Activated naive CD8-positive, alpha-beta T cell (primary cell): ENCODE measurements around the gene NCOA5.

Source experiments
- H3K27ac Mint-ChIP-seq: one replicate; pipeline ENCODE4 v1.8.0; 2021; ENCODE audit warnings: mixed read lengths
- H3K27me3 Mint-ChIP-seq: one replicate; pipeline ENCODE4 v1.8.0; 2021; ENCODE audit warnings: mixed read lengths
- H3K36me3 Mint-ChIP-seq: one replicate; pipeline ENCODE4 v1.8.0; 2021; ENCODE audit warnings: mixed read lengths
- H3K4me1 Mint-ChIP-seq: one replicate; pipeline ENCODE4 v1.8.0; 2021; ENCODE audit warnings: low read depth, mixed read lengths
- H3K4me3 Mint-ChIP-seq: one replicate; pipeline ENCODE4 v1.8.0; 2021; ENCODE audit warnings: mild to moderate bottlenecking, mixed read lengths
- H3K9me3 Mint-ChIP-seq: one replicate; pipeline ENCODE4 v1.8.0; 2021; ENCODE audit warnings: low read depth, mixed read lengths

Gene NCOA5

DNA sequence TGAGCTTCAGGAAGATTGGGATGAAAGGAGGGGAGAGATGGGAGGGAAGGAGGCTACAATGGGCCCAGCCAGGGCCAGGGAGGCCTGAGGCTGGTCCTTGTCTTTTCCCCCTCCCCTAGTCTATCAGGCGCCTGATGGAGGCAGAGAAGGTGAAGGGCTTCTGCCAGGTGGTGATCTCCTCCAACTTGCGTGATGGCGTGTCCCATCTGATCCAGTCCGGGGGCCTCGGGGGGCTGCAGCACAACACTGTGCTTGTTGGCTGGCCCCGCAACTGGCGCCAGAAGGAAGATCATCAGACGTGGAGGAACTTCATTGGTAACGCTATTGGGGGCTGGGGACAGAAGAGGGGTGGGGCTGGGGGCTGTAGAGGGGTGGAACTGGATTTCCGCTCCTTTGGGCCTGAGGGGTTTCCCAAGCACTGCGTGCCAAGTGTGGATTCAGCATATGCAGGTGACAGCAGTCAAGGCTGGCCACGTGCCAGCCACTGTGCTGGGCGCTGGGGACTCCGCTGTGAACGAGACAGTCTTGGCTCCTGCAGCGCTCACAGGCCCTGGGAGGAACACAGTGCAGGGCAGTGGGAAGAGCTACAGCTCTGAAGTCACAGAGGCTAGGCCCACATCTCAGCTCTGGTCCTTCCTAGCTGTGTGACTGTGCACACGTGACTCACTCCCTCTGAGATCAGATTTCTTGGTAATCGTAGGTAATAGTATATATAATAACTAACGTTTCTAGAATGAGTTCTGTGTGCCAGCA, 38.0 kb downstream of the NCOA5 start:
- H3K9me3 Mint-ChIP-seq, result no peaks in the 10 kb centered on the region
- H3K4me1 Mint-ChIP-seq, result peaks cover 4% of the 10 kb centered on the region
- H3K4me3 Mint-ChIP-seq, result no peak overlapping the region
- H3K36me3 Mint-ChIP-seq, result peaks cover 2% of the 10 kb centered on the region
- H3K27ac Mint-ChIP-seq, result no peak overlapping the region
- peaks cover 12% of the 10 kb centered on the region for H3K27me3 Mint-ChIP-seq

GRCh38 chr20:46050885-46051284, 38.9 kb downstream of the NCOA5 start:
- Mint-ChIP-seq H3K4me1 (peaks cover 4% of the 10 kb centered on the region), H3K27me3 (peaks cover 19% of the 10 kb centered on the region), H3K27ac (no peak overlapping the region), H3K4me3 (no peak overlapping the region), H3K9me3 (no peaks in the 10 kb centered on the region), H3K36me3 (no peaks in the 10 kb centered on the region)

- Mint-ChIP-seq H3K36me3 (no peaks in the 10 kb centered on the region), H3K9me3 (no peaks in the 10 kb centered on the region), H3K4me3 (no peak overlapping the region), H3K4me1 (peaks cover 3% of the 10 kb centered on the region), H3K27me3 (peaks cover 18% of the 10 kb centered on the region), H3K27ac (no peak overlapping the region)
Measured at GRCh38 chr20:46050444-46050843, 39.3 kb downstream of the NCOA5 start.

GRCh38 chr20:46049815-46050214, 39.9 kb downstream of the NCOA5 start:
- Mint-ChIP-seq H3K4me1 (no peaks in the 10 kb centered on the region), H3K36me3 (no peaks in the 10 kb centered on the region), H3K27me3 (peaks cover 18% of the 10 kb centered on the region), H3K27ac (no peak overlapping the region), H3K9me3 (no peaks in the 10 kb centered on the region), H3K4me3 (no peak overlapping the region)

- no peaks in the 10 kb centered on the region for H3K36me3 Mint-ChIP-seq
Measured at GRCh38 chr20:46049190-46049589, 40.6 kb downstream of the NCOA5 start.

GRCh38 chr20:46047821-46048220, 41.9 kb downstream of the NCOA5 start:
- H3K36me3 Mint-ChIP-seq, result no peaks in the 10 kb centered on the region
- no peak overlapping the region for H3K27ac Mint-ChIP-seq
- no peak overlapping the region for H3K4me3 Mint-ChIP-seq
- no peaks in the 10 kb centered on the region for H3K9me3 Mint-ChIP-seq
- no peaks in the 10 kb centered on the region for H3K4me1 Mint-ChIP-seq
- H3K27me3 Mint-ChIP-seq, result peaks cover 20% of the 10 kb centered on the region

More at GRCh38 chr20:46049190-46049589, 40.6 kb downstream of the NCOA5 start:
- Mint-ChIP-seq H3K27ac (no peak overlapping the region), H3K27me3 (peaks cover 17% of the 10 kb centered on the region), H3K9me3 (no peaks in the 10 kb centered on the region), H3K4me3 (no peak overlapping the region), H3K4me1 (no peaks in the 10 kb centered on the region)

- no peaks in the 10 kb centered on the region for H3K9me3 Mint-ChIP-seq
- H3K27me3 Mint-ChIP-seq, result peaks cover 25% of the 10 kb centered on the region
- no peaks in the 10 kb centered on the region for H3K36me3 Mint-ChIP-seq
- H3K27ac Mint-ChIP-seq, result no peak overlapping the region
- no peak overlapping the region for H3K4me3 Mint-ChIP-seq
- no peaks in the 10 kb centered on the region for H3K4me1 Mint-ChIP-seq
Measured at GRCh38 chr20:46046588-46047310, 43.0 kb downstream of the NCOA5 start.

DNA sequence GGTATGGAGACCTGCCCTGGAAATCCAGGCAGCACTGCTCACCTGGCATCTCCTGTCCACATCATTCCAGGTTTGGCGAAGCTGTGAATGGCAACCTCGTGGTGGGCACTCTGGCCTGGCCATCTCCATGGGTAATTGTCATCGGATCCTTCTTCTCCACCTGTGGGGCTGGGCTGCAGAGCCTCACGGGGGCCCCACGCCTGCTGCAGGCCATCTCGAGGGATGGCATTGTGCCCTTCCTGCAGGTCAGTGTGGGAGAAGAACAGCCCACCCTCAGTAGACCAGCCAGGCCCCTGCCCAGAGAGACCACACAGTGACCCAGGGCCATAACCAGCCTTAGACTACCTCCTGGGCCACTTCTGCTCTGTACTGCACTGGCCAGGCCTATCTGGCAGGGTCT, 44.9 kb downstream of the NCOA5 start:
- no peaks in the 10 kb centered on the region for H3K9me3 Mint-ChIP-seq
- H3K36me3 Mint-ChIP-seq, result no peaks in the 10 kb centered on the region
- H3K27me3 Mint-ChIP-seq, result peaks cover 27% of the 10 kb centered on the region
- H3K4me1 Mint-ChIP-seq, result no peaks in the 10 kb centered on the region
- no peak overlapping the region for H3K4me3 Mint-ChIP-seq
- H3K27ac Mint-ChIP-seq, result no peak overlapping the region

DNA sequence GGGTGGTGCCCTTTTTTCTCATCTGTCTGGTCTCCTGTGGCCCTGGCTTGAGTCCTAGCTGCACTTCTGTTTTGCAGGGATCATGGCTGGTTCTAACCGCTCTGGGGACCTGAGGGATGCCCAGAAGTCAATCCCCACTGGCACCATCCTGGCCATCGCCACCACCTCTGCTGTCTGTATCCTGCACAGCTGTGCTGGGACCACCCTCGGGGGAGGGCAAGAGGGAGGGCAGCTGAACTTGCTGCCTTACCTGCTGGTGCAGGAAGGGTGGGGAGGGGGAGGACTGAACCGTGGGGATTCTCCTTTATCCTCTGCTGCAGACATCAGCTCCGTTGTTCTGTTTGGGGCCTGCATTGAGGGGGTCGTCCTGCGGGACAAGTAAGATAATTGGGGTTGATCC, 46.2 kb downstream of the NCOA5 start:
- peaks cover 27% of the 10 kb centered on the region for H3K27me3 Mint-ChIP-seq
- no peaks in the 10 kb centered on the region for H3K36me3 Mint-ChIP-seq

GRCh38 chr20:46040902-46041535, 48.7 kb downstream of the NCOA5 start:
- Mint-ChIP-seq H3K36me3 (no peaks in the 10 kb centered on the region), H3K27me3 (peaks cover 24% of the 10 kb centered on the region), H3K27ac (no peak overlapping the region)

More for the DNA sequence above, 46.2 kb downstream of the NCOA5 start:
- no peaks in the 10 kb centered on the region for H3K4me1 Mint-ChIP-seq
- no peaks in the 10 kb centered on the region for H3K9me3 Mint-ChIP-seq
- no peak overlapping the region for H3K4me3 Mint-ChIP-seq
- no peak overlapping the region for H3K27ac Mint-ChIP-seq

DNA sequence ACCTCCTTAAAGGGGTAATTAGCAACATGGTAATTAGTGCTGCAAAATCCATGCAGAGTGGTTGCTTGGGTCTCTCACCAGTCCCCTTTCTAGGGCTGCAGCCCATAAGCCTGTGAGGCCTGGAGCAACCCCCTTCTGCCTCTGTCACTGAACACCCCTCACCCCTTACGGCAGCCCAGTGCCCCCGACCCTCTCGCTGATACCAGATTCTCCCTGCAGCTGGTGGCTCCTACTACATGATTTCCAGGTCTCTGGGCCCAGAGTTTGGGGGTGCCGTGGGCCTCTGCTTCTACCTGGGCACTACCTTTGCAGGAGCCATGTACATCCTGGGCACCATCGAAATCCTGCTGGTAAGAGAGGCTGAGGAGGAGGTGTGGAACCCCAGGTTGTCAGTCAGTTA, 52.7 kb downstream of the NCOA5 start:
- Mint-ChIP-seq H3K36me3 (no peaks in the 10 kb centered on the region), H3K27ac (no peak overlapping the region), H3K27me3 (peaks cover 35% of the 10 kb centered on the region), H3K4me1 (no peaks in the 10 kb centered on the region), H3K4me3 (no peak overlapping the region), H3K9me3 (no peaks in the 10 kb centered on the region)

More at GRCh38 chr20:46040902-46041535, 48.7 kb downstream of the NCOA5 start:
- no peak overlapping the region for H3K4me3 Mint-ChIP-seq
- H3K4me1 Mint-ChIP-seq, result no peaks in the 10 kb centered on the region
- no peaks in the 10 kb centered on the region for H3K9me3 Mint-ChIP-seq

- Mint-ChIP-seq H3K27me3 (peaks cover 30% of the 10 kb centered on the region), H3K4me1 (no peaks in the 10 kb centered on the region), H3K36me3 (no peaks in the 10 kb centered on the region), H3K4me3 (no peak overlapping the region), H3K9me3 (no peaks in the 10 kb centered on the region), H3K27ac (no peak overlapping the region)
Measured at GRCh38 chr20:46036370-46036769, 53.4 kb downstream of the NCOA5 start.

DNA sequence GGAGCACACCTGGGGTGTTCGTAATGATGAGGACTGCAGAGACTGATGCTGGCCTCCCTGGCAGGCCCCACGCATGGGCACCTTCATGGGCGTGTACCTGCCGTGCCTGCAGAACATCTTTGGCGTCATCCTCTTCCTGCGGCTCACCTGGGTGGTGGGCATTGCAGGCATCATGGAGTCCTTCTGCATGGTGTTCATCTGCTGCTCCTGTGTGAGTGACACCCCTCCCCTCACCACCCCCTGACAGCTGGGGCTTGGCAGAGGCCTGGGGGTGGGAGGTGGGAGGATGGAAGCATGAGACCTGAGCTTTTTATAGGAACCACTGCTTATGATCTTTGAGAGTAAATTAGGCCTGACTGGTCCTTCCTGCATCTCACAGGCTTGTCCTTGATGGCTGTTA, 54.0 kb downstream of the NCOA5 start:
- Mint-ChIP-seq H3K4me3 (no peak overlapping the region), H3K27me3 (peaks cover 30% of the 10 kb centered on the region), H3K9me3 (no peaks in the 10 kb centered on the region), H3K4me1 (no peaks in the 10 kb centered on the region), H3K27ac (no peak overlapping the region), H3K36me3 (no peaks in the 10 kb centered on the region)

DNA sequence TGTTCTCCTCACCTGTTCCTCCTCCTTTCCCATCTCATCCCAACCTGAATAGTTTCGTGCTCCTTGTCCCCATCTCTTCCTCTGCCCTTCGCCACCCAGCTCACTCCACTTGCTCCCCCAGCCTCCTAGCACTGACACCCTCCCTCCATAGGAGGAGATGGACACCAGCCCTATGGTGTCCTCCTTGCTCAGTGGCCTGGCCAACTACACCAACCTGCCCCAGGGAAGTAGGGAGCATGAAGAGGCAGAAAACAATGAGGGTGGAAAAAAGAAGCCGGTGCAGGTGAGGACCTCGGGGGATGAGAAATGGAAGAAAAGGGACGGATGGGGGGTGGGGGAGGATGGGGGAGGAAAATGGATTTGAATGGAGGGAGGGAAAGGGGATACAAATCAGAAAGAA, 54.5 kb downstream of the NCOA5 start:
- Mint-ChIP-seq H3K27ac (no peak overlapping the region), H3K4me1 (no peaks in the 10 kb centered on the region), H3K27me3 (peaks cover 30% of the 10 kb centered on the region), H3K9me3 (no peaks in the 10 kb centered on the region), H3K36me3 (no peaks in the 10 kb centered on the region), H3K4me3 (no peak overlapping the region)

- no peaks in the 10 kb centered on the region for H3K4me1 Mint-ChIP-seq
Measured at GRCh38 chr20:46034039-46034438, 55.7 kb downstream of the NCOA5 start.

More at GRCh38 chr20:46034039-46034438, 55.7 kb downstream of the NCOA5 start:
- Mint-ChIP-seq H3K36me3 (no peaks in the 10 kb centered on the region), H3K9me3 (no peaks in the 10 kb centered on the region), H3K27ac (no peak overlapping the region), H3K27me3 (peaks cover 31% of the 10 kb centered on the region), H3K4me3 (no peak overlapping the region)
